Activated CD8-positive, alpha-beta T cell treated with anti-CD3 and anti-CD28 coated beads for 36 hours (primary cell): ENCODE results near the gene ATCAY. TPM values are rescaled to one million over a fixed set of nuclear protein-coding genes. Genes with fewer than 3 reads are reported as not detected.

Experiments
- ATAC-seq: fragments of 200-7000 bp; cut with Tn5 transposase; one replicate; pipeline ENCODE4 v1.10.0; 2021; ENCODE audit warnings: mild to moderate bottlenecking, moderate library complexity
- CTCF ChIA-PET: fragments of 350-600 bp; sonication (Branson Sonifier 250); formaldehyde crosslinking; loops from one replicate; lab custom pipeline; 2021; ENCODE audit warnings: antibody characterized with exemption; lab: Charles Lee
- POLR2A ChIA-PET: fragments of 350-600 bp; sonication (Branson Sonifier 250); formaldehyde crosslinking; loops from one replicate; lab custom pipeline; 2021; ENCODE audit warnings: antibody characterized with exemption; lab: Charles Lee
- DNase-seq: peaks from one replicate; pipeline ENCODE4 v3.0.0-alpha.2; 2020
- H3K27ac Mint-ChIP-seq: one replicate; pipeline ENCODE4 v1.8.0; 2021; ENCODE audit warnings: mild to moderate bottlenecking, mixed read lengths
- H3K27me3 Mint-ChIP-seq: one replicate; pipeline ENCODE4 v1.8.0; 2021; ENCODE audit warnings: mixed read lengths
- H3K36me3 Mint-ChIP-seq: one replicate; pipeline ENCODE4 v1.8.0; 2021; ENCODE audit warnings: low read depth, mixed read lengths
- H3K4me1 Mint-ChIP-seq: one replicate; pipeline ENCODE4 v1.8.0; 2021; ENCODE audit warnings: low read depth, mixed read lengths
- H3K4me3 Mint-ChIP-seq: one replicate; pipeline ENCODE4 v1.8.0; 2021; ENCODE audit warnings: mild to moderate bottlenecking, moderate library complexity, mixed read lengths
- H3K9me3 Mint-ChIP-seq: one replicate; pipeline ENCODE4 v1.8.0; 2021; ENCODE audit warnings: mixed read lengths
- CTCF ChIP-seq: fragments of 200-600 bp; IDR thresholded peaks from one replicate; pipeline ENCODE4 v1.8.0; 2022; ENCODE audit warnings: antibody characterized with exemption, mild to moderate bottlenecking
- intact Hi-C: fragments of 100-400 bp; cut with micrococcal nuclease; formaldehyde crosslinking; loops from one replicate; pipeline ENCODE4 v1.10.0; 2022
- total RNA-seq, 2 experiments: library from RNA; stranded (reverse); gene quantifications; one replicate each; pipeline ENCODE4 v1.2.3, GENCODE V29; 2021

ATCAY gene
- not detected for total RNA-seq

GRCh38 chr19:3880471-3881271 is at the start of gene ATCAY:
TSS of gene ATCAY (plus strand) at chr19:3880685. CDS start at chr19:3885768, 5,083 bp downstream.
- POLR2A ChIA-PET, result interaction anchor here (1.0 kb wide), 1 partner anchor 10 kb away, joined by 3 read pairs; no protein-coding TSS in a partner anchor

GRCh38 chr19:3831601-3832000 is 48.9 kb upstream of the ATCAY start:
- TF ChIP-seq CTCF, result no peak
- Mint-ChIP-seq H3K27ac (no peak overlapping the region), H3K4me1 (peaks cover under 1% of the 10 kb centered on the region), H3K9me3 (no peaks in the 10 kb centered on the region), H3K36me3 (no peaks in the 10 kb centered on the region), H3K4me3 (no peak overlapping the region), H3K27me3 (peaks cover 1% of the 10 kb centered on the region)
- POLR2A ChIA-PET, result interaction anchor here (0.6 kb wide), 1 partner anchor 19 kb away, joined by 4 read pairs; no protein-coding TSS in a partner anchor
- CTCF ChIA-PET, result interaction anchor here (1.1 kb wide), 1 partner anchor 18 kb away, joined by 3 read pairs; no protein-coding TSS in a partner anchor
- intact Hi-C loops, result no loop called here
- ATAC-seq, result no peak
- DNase-seq, result no peak

More at GRCh38 chr19:3880471-3881271, at the start of gene ATCAY:
- Mint-ChIP-seq H3K27me3 (peaks cover 34% of the 10 kb centered on the region), H3K4me1 (peaks cover 8% of the 10 kb centered on the region), H3K27ac (no peak within 1 kb of the TSS), H3K36me3 (no peaks in the 10 kb centered on the region), H3K4me3 (no peak within 1 kb of the TSS), H3K9me3 (no peaks in the 10 kb centered on the region)
- CTCF ChIA-PET, result interaction anchor here (0.7 kb wide), 1 partner anchor 10 kb away, joined by 3 read pairs; no protein-coding TSS in a partner anchor
- ATAC-seq (no peak), DNase-seq (peak; percentile 5)
- no peak for TF ChIP-seq CTCF
- intact Hi-C loops, result no loop called here

- TF ChIP-seq CTCF, result no peak
- no peak overlapping the region for H3K27ac Mint-ChIP-seq
- no peak overlapping the region for H3K4me3 Mint-ChIP-seq
- intact Hi-C loops, result no loop called here
- DNase-seq, result no peak
- H3K9me3 Mint-ChIP-seq, result peaks cover 3% of the 10 kb centered on the region
- ATAC-seq, result no peak
- H3K36me3 Mint-ChIP-seq, result no peaks in the 10 kb centered on the region
- ChIA-PET POLR2A (interaction anchor here (0.6 kb wide), 1 partner anchor 19 kb away, joined by 4 read pairs; no protein-coding TSS in a partner anchor), CTCF (interaction anchor here (1.1 kb wide), 1 partner anchor 17 kb away, joined by 3 read pairs; no protein-coding TSS in a partner anchor)
- H3K27me3 Mint-ChIP-seq, result peaks cover 1% of the 10 kb centered on the region
- H3K4me1 Mint-ChIP-seq, result peaks cover 5% of the 10 kb centered on the region
These were observed 48.5 kb upstream of the ATCAY start for GRCh38 chr19:3832001-3832400.

GRCh38 chr19:3833578-3834348 is 46.7 kb upstream of the ATCAY start:
- no peak for DNase-seq
- H3K27ac Mint-ChIP-seq, result no peak overlapping the region
- no peak for ATAC-seq
- H3K9me3 Mint-ChIP-seq, result peaks cover 14% of the 10 kb centered on the region
- TF ChIP-seq CTCF, result no peak
- intact Hi-C loops, result no loop called here
- H3K36me3 Mint-ChIP-seq, result no peaks in the 10 kb centered on the region
- POLR2A ChIA-PET, result interaction anchor here (1.4 kb wide), 1 partner anchor 16 kb away, joined by 5 read pairs; no protein-coding TSS in a partner anchor
- CTCF ChIA-PET, result no interaction called here
- peaks cover 1% of the 10 kb centered on the region for H3K27me3 Mint-ChIP-seq
- H3K4me3 Mint-ChIP-seq, result no peak overlapping the region
- peaks cover 9% of the 10 kb centered on the region for H3K4me1 Mint-ChIP-seq
